HG03135 (cell line): ENCODE results near the gene OSCP1.

Experiments used
- ATAC-seq: cut with Tn5 transposase; IDR thresholded peaks from one replicate; pipeline ENCODE4 v1.9.1; 2021; ENCODE audit warnings: mild to moderate bottlenecking, moderate library complexity; ENCODE audit not compliant: unreplicated experiment

The OSCP1 gene

DNA sequence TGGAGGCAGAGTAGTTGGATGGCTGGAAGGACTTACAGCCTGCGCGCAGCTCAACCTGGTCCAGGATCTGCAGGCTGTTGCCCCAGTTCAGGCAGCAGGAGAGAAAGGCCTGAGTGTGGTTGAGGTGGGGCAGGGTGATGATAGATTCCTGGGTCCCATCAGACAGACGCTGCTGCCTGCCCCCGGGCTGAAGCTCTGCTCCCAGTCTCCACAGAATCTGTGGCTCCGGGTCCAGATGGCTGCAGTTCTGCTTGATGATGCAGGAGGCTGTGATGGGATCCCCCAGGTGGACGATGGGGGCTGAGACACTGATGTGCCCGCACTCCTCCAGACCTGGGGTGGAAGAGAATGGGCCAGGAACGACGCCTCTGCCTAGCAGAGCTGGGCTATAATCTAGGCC lies 25.1 kb upstream of the OSCP1 start:
- no peak for ATAC-seq

DNA sequence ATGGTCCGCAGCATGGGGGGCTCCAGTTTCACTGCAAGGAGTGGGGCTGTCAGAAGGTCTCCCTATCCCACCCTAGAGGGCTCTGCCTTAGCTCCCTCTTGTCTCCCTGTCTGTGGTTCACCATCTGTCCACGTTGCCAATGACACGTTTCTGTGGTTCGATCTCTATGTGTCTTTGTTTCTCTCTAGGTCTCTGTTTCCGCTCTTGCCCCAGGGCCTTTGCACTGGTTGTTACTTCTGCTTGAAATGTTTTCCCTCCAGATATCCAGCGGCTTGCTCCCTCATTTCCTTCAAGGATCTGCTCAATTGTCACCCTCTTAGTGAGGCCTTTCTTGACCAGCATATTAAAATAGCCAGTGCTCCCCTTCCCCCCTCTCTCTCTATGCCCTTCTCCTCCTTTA lies 22.4 kb upstream of the OSCP1 start:
- no peak for ATAC-seq

DNA sequence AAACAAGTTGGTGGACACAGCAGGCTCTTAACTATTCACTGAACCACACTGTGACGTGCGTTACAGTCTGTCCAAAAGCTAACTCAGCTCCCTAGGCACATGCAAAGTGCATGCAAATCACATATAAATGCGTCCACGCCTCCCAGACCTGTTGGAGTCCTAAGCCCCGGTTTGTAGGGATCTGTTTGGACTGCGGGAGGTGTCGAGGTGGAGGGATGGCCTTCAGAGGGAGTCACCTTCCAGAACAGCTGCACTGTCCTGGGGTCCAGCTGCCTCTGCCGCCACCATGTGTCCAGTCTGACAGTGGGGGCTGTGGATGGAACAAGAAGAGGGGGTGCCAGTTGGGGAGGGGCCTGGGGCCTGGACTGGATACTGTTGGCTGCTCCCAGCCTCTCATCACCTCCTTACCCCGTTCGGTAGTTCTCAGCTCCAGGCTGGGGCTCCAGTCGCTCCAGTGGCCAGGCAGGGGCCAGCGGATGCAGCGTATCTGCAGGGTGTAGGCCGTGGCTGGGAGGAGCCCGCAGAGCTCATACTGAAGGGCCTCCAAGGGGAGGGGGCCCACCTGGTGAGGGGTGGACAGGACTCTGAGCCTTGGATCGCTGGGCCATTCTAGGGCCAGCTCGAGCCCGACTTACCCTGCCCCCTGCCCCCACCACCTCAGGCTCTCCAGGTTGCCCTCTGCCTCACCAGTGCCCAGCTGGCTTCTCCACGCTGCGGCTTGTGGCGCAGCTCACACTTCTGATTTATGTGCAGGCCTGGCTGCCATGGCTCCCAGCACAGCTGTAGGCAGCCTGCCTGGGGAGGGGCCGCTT lies 21.8 kb upstream of the OSCP1 start:
- ATAC-seq: no peak

DNA sequence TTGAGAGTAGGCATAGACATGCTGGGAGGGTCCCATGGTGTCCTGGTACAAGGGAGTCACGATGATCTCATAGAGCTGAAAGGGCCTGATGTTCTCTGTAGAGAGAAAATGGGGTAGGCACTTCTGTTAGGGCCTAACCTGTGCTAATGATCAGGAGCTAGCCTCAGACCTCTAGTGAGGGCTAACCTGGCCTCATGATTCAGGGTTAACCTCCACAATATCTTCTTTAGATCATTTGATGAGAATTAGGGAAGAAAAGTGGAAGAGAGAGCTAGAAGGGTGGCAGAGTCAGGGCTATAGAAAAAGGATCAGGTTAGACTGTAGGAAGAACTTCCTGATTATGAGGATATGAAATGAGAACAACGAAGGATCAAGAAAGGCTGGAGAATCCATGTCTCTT lies 18.9 kb upstream of the OSCP1 start:
- ATAC-seq: no peak

DNA sequence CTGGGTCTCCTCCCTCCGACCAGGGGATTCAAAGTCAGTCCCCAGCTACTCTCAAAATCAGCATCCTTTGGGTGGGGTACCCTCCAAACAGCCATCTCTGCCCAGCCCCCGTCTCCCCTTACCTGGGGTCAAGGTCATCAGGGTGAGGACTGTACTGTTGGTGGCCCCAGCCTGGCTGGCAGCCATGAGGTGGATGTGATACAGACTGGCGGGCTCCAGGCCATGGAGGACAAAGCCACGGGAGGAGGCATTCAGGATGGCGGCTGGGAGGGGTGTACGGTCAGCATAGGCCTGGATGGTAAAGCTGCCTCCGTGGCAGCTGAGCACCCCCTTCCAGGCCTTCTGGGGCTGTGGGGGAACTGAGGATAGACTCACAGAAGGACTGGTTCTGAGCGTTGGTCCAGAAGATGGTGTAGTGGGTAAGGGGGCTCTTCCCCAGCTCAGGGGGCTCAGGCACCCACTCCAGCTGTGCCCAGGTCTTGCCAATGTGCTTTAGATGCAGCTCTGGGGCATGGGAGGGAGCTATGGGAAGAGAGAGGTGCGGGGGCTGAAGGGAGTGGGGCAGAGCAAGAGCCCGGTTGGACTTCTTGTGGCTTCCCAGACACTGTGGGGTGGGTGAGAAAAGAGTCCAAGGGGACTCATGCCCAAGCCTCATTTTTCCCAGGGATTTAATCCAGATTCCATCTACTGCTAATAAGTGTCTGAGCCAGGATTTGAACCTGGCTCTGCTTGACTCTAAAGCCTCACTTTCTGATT lies 17.6 kb upstream of the OSCP1 start:
- no peak for ATAC-seq

DNA sequence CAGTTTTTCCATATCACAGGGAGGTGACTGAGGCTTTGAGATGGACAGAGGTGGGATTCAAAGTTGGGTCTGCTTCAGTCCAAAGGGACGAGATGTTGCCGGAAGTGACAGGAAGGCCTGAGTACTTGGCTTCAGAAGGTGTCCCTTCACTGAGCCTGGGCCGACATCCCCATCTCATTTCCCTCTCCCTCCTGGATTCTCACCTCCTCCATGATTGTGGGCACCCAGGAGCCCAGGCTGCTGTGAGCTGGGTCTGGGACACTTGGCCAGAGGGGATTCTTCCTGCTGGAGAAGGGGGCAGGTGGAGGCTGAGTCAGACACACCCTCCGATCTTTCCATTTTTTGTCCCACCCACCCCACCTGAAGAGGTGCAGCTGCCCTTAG lies 16.8 kb upstream of the OSCP1 start:
- ATAC-seq: no peak

DNA sequence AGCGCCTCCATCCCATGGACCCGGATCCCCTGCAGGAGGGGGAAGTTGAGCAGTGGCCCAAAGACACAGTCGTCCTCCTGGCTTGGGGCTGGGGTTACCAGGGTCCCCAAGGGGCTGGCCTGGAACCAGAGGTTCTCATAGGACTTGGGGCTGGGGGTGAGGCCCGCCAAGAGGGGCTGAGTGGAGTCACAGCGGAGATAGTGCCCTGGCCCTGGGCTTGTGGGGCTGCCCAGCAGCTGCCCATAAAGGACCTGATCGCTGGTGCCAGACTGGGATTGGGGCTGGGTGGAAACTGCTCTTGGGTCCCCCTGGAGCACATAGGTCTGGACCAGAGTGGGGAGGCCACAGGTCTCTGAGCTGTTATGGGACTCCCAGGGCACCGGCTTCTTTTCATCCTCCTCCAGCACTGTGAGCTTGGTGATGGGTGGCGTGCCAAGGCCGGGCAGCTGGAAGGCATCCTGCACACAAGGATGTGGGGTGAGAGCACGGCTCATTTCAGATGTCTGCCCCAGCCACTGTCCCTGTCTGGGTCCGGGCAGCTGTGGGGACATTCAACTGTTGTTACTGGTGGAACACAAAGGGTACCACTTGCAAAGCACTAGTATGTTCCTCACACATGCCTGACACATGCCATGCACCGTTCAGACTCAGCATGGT lies 16.2 kb upstream of the OSCP1 start:
- no peak for ATAC-seq

DNA sequence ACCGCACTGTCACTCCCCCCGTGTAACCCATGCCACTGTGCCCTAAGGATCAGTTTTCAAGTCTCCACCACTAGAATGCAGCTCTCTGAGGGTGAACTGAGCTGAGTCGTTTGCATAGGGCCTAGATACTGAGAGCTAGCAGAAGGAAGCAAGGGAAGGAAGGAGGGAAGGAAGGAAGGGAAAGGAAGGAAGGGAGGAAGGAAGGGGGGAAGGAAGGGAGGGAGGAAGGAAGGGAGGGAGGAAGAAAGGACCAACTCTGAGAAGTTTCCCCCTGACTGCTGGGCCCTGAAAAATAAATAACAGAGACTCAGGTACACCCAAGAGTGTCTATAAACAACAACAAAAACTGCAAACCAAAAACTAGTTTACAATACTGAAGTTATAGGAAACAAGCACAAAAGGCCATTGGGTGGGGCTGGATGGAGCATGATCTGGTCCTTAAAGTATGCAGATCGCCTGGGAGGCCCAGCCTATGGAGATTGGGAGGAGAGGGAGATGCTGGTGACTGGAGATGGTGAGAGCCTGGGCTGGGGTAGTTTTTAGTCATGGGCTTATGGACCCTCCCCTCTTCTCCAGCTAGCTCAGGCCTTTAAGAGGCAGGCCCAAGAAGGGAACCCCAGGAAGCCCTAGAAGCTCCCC lies 15.6 kb upstream of the OSCP1 start:
- ATAC-seq: no peak

DNA sequence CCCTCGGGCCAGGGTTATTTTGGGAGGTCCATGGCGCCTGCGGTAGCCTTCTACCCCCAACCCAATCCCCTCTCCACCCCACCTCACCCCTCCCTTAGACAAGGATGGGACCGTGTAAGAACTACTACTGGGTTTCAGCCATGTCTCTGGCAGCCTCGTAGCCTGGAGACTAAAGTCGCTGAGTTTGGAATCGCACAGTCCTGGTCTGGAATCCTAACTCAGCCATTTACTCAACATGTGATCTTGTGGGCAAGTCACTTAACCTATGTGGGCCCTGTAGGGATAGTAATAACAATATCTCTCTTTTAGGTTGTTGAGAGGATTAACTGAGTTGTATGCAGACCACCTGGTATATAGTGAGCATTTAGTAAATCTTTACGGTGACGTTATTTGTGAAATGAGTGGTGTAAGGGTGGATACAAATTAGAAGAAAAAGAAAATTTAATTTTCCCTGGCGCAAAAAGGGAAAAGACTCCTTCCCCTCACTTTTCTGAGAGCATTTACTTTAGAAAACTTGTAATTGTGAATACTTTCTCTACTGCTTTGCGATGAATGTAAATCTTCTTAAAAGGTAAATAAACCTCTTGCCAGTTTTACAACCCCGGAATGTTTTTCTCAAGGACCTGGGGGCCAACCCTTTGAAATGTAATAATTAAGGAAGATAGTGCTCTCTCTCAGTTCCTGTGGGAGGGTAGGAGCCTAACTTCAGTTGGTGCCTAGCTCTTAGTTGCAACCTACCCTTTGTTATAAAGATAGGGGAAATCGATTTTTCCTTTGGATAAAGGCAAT lies 14.5 kb upstream of the OSCP1 start:
- peak; percentile 30 for ATAC-seq

DNA sequence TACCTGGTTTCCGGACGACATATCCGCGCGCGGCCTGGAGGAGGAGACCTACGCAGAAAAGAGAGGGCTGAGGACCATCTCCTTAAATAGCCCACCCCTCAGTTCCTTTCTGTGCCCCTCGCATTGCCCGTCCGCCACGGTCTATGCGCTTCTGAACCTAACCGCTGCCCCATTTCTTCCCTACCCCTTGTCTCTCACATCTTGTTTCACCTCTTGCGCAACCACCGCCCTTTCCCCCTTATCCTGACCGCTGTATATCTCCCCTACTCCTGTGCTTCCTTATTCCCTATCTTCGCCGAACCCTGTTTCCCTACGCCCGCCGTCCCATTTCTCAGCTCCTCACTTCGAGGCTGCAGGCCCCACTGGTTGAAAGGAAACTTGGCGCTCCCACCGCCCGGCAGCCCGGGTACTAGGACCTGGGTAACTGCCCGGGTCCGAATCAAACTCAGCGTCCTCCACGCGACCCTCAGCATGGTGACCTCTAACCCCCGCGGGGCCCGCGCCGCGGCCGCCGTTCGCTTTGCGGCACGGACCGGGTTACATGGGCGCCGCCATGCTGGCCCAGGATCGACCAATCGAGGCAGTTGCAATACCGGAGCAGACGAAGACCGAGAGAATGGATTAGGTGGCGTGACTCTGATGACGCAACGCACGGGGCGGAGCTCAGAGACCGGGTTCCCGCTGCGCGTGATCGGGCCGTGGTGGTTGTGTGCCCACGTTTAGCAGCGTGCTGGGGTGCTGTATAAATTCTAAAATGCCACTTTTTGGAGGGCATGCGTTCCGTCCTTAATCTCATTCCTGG lies 13.8 kb upstream of the OSCP1 start, which contains the start of gene MRPS15:
TSS of gene MRPS15 (minus strand) at position 582 of the 802 bp plus-strand sequence. CDS start at position 473, 109 bp downstream.
- ATAC-seq: peak; percentile 91

DNA sequence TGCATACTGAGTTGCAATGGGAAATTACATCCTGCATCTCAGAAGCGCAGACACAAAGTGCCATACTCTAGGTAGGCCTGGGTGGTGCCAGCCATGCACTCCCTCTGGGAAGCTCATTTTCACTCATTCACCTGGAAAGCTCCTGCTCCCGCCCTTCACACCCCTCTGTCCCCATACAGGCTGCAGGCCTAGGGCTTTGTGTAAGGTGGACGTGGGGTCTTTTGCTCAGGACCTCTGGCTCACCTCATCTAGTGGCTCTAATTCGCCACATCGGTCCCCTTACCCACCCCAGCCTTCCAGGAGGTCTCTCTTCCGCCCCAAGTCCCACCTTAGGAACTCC lies 13.2 kb upstream of the OSCP1 start:
- ATAC-seq: no peak

DNA sequence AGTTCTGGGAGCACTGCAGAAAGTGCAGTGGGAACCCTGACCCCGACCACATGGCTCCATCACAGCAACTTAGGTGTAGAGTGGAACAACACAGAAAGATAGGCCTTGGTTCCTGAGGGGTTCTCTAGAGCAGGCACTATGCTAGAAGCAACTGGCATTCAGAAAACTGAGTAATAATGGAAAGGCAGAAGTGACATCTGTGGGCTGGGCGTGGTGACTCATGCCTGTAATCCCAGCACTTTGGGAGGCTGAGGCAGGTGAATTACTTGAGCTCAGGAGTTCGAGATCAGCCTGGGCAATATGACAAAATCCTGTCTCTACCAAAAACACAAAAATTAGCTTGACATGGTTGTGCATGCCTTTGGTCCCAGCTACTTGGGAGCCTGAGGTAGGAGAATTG lies 8.7 kb upstream of the OSCP1 start:
- no peak for ATAC-seq

DNA sequence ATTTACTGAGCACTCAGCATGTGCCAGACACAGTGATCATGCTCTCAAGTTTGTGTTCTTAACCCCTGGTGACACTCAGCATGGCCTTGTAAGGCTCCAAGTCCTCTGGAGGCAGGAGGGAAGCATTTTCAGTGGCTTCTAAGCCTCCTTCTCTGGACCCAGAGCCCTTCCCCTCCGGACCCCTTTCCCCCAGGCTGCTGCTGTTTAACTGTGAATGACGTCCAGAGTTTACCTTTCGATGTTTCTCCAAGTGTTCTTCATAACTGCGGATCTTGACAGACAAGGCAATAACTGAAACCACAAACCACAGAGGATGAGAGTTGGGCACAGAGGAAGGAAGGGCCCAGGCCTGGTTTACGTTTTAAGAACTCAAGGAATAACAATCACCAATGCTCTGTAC lies 7.4 kb upstream of the OSCP1 start:
- ATAC-seq: no peak

DNA sequence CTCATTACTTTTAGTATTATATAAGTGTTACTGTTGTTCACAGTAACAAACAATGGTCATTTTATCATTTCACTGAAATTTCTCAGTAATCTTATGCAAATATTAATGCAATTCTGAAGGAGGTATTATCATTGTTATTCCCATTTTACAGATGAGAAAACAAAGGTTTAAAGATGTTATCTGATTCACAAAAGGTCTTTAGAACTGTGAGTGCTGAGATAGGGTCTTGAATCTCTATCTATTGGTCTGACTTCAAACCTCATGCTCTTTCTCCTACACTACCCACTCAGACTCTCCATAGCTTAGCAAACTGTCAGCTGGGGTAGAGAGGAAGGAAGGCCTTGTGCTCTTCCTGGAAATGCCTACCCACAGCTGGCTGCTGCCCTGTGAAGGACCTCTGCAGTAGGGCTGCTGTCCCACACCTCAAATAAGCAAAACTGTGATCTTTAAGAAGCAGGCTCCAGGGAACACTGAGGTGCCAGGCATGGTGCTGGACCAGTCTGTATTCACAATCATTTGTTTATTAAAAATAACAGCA lies 6.2 kb upstream of the OSCP1 start:
- no peak for ATAC-seq

DNA sequence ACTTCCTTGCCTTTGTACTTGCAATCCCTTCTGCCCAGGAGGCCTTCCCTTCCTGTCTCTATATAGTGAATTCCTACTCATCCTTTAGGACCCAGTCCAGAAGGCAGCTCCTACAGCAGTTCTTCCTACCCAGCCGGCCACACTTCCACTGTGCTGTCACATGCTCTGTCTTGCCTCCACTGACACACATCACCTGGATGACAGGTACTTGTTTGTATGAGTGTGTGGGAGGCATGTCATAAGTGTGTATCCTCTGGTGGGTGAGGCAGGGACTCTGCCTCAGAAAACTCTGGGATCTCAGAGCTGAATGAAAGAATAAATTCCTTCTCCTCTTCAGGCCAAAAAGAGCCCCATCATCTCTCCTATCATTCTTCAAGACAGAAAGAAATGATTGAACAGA lies 5.1 kb upstream of the OSCP1 start:
- ATAC-seq: no peak

DNA sequence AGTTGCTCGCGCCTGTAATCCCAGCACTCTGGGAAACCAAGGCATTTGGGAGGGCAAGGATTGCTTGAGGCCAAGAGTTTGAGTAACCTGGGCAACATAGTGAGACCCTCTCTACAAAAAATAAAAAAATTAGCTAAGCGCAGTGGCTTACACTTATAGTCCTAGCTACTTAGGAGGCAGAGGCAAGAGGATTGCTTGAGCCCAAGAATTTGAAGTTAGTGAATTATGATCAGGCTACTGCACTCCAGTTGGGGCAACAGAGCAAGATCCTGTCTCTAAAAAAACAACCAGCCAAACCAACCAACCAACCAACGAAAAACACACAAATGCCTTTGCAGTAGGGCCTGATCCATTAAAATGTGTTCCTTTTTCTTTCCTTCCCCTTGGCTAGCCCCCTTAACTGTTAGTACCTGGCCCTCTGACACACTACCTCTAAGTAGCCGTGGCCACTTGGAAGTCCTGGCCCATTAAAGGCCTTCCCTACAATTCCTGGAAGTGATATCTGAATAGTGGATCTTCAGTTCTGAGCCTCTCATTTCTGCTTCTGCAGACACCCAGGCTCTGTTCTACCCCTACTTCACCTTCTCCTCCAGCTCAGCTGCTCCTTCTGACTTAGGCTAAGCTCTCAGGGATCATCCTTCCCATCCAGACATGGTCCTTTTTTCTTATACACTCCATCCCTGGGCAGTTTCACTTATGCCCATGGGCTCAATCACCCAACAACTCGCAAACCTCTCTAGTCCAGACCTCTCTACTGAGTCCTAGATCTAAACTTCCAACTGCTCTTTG lies 3.5 kb upstream of the OSCP1 start:
- ATAC-seq: no peak

DNA sequence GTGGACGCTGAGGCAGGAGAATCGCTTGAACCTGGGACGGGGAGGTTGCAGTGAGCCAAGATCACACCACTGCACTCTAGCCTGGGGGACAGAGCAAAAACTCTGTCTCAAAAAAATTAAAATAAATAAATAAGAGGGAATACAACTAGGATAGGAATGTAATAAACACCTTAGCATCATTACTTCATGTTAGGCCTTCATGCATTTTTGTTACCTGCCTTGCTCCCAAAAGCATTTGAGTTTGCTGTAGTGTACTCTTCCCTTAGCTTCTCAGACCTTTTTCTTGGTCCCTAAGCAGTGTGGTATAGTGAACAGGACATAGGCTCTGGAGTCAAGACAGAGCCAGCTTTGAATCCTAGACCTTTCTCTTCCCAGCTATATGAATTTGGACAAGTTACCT lies 2.8 kb upstream of the OSCP1 start:
- ATAC-seq: no peak

DNA sequence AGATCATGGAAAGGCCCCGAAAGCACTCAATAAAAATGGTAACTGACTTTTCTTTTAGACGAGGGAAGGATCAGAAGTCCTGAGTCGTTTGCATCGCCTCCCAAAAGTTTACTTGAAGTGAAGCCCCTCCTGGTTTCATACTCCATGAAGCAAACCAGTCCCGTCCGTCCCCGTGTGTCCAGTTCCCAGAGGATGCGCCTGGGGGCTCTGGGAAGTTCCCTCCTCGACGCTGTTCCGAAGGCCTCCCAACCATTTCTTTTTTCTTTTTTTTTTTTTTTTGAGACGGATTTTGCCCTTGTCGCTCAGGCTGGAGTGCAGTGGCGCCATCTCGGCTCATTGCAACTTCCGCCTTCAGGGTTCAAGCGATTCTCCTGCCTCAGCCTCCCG lies 661 bp upstream of the OSCP1 start:
- no peak for ATAC-seq

DNA sequence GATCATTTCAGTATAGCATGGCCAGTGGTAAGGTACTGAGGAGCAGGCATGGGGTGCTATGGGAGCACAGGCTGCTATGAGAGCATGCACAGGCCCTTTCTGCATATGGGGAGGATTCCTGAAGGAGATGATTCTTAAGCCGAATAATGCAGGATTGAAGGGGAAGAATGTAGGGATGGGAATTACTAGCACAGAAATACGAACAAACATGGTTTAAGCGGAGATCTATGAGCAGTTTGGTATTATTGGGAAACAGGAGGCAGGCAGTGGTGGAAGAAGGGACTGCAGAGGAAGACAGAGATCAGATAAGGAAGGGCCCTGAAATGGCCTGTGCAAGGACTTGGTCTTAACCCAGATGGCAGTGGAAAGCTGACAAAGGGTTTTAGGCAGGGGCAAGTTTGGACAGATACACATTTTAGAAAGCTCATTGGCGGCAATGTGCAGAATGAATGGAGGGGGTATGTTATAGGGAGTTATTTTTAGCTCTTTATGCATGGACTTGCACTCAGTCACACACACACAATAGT lies 1.7 kb downstream of the OSCP1 start:
- no peak for ATAC-seq
